GM12878 (cell line): ENCODE data around the gene FLT1. TPM values are rescaled to one million over a fixed set of nuclear protein-coding genes. Genes with fewer than 3 reads are reported as not detected.

Source experiments
- ATAC-seq: fragments of 200-7000 bp; cut with Tn5 transposase; 3 replicates; pipeline ENCODE4 v1.9.1; 2020; ENCODE audit warnings: mild to moderate bottlenecking, moderate library complexity
- BruUV-seq: library from RNA; stranded (reverse); fragments of 400-500 nt; replicated peaks from 2 replicates; lab custom pipeline; 2021; lab: Mats Ljungman, UMichigan
- CTCF ChIA-PET: fragments of 300-600 bp; sonication (Branson Sonifier 250); formaldehyde crosslinking; extraction: SDS; loops from one replicate; lab custom pipeline; 2021; ENCODE audit warnings: inconsistent platforms; lab: Yijun Ruan, JAX
- POLR2A ChIA-PET: fragments of 350-600 bp; formaldehyde crosslinking; extraction: SDS; loops from one replicate; lab custom pipeline; 2021; ENCODE audit warnings: inconsistent platforms; lab: Charles Lee
- RAD21 ChIA-PET: fragments of 300-600 bp; sonication (Branson Sonifier 250); formaldehyde crosslinking; loops from one replicate; lab custom pipeline; 2023; ENCODE audit warnings: antibody characterized with exemption; ENCODE audit not compliant: unreplicated experiment; lab: Charles Lee
- SMC1A ChIA-PET: fragments of 300-600 bp; sonication (Branson Sonifier 250); formaldehyde crosslinking; loops from one replicate; lab custom pipeline; 2023; ENCODE audit not compliant: unreplicated experiment, uncharacterized antibody; lab: Charles Lee
- DNase-seq: peaks from one replicate; pipeline ENCODE4 v3.0.0-alpha.2; 2011; ENCODE audit warnings: low read depth, low spot score
- FAIRE-seq: peaks from 3 replicates; lab custom pipeline; 2011; peaks lifted over from hg19 to GRCh38; lab: Jason Lieb, UNC
- H2AFZ ChIP-seq: 2 replicates; pipeline ENCODE4 v1.6.0; 2011; ENCODE audit warnings: low read depth, low read length, control low read depth; ENCODE audit not compliant: control insufficient read depth
- H3K27ac ChIP-seq: 2 replicates; pipeline ENCODE4 v1.5.1; 2011; ENCODE audit warnings: control low read depth; ENCODE audit not compliant: control insufficient read depth, insufficient read depth
- H3K27me3 ChIP-seq, 2 experiments: replicated peaks in 1 of 2; 2 replicates each; pipeline versions ENCODE4 v1.6.0 to v1.6.1; 2011; ENCODE audit warnings: low read length in 1 of 2; ENCODE audit not compliant: control insufficient read depth in 2 of 2, insufficient read depth in 2 of 2
- H3K36me3 ChIP-seq, 2 experiments: 2 replicates each; pipeline ENCODE4 v1.5.1; 2011; ENCODE audit warnings: low read length in 1 of 2; ENCODE audit not compliant: control insufficient read depth in 2 of 2, insufficient read depth in 2 of 2
- H3K4me1 ChIP-seq: 2 replicates; pipeline ENCODE4 v1.6.1; 2011; ENCODE audit warnings: mild to moderate bottlenecking, low read length, moderate library complexity, mixed read lengths; ENCODE audit not compliant: control insufficient read depth, insufficient read depth
- H3K4me2 ChIP-seq: 2 replicates; pipeline ENCODE4 v1.6.0; 2011; ENCODE audit warnings: control low read depth; ENCODE audit not compliant: control insufficient read depth, insufficient read depth
- H3K4me3 ChIP-seq: fragments of 200-600 bp; sonication (generic); 2 replicates; pipeline ENCODE4 v1.5.1; 2016
- H3K79me2 ChIP-seq: 2 replicates; pipeline ENCODE4 v1.6.0; 2011; ENCODE audit warnings: low read length; ENCODE audit not compliant: control insufficient read depth, insufficient read depth
- H3K9ac ChIP-seq: 2 replicates; pipeline ENCODE4 v1.8.0; 2011; ENCODE audit warnings: low read length, control low read depth, mixed read lengths; ENCODE audit not compliant: control insufficient read depth, insufficient read depth
- H3K9me3 ChIP-seq: replicated peaks from 3 replicates; pipeline ENCODE4 v1.5.1; 2011; ENCODE audit warnings: mild to moderate bottlenecking, low read length; ENCODE audit not compliant: control insufficient read depth, insufficient read depth
- H4K20me1 ChIP-seq: 2 replicates; pipeline ENCODE4 v1.6.0; 2011; ENCODE audit not compliant: control insufficient read depth, insufficient read depth
- ELK1 ChIP-seq: IDR thresholded peaks from 2 replicates; pipeline ENCODE4 v1.6.1; 2012; ENCODE audit warnings: low read depth, low read length, improper control_type of control experiment
- FOXK2 ChIP-seq: fragments of 450-650 bp; IDR thresholded peaks from 2 replicates; pipeline ENCODE4 v1.6.1; 2017; ENCODE audit warnings: mild to moderate bottlenecking, moderate library complexity
- JUNB ChIP-seq: IDR thresholded peaks from 2 replicates; pipeline ENCODE4 v1.6.1; 2016; ENCODE audit warnings: antibody characterized with exemption, mild to moderate bottlenecking
- MEF2A ChIP-seq: IDR thresholded peaks from 2 replicates; pipeline ENCODE4 v1.6.1; 2011; ENCODE audit warnings: low read depth, mild to moderate bottlenecking, low read length, moderate library complexity; ENCODE audit not compliant: insufficient read depth
- NFYA ChIP-seq: IDR thresholded peaks from 2 replicates; pipeline ENCODE4 v1.6.1; 2011; ENCODE audit warnings: low read depth, mild to moderate bottlenecking, low read length, improper control_type of control experiment, borderline replicate concordance
- NR2C2 ChIP-seq: IDR thresholded peaks from 2 replicates; pipeline ENCODE4 v1.6.1; 2011; ENCODE audit warnings: borderline replicate concordance, low read depth; ENCODE audit not compliant: control insufficient read depth, insufficient read length
- POLR2AphosphoS5 ChIP-seq: IDR thresholded peaks from 2 replicates; pipeline ENCODE4 v1.6.1; 2011; ENCODE audit warnings: mild to moderate bottlenecking, low read length, inconsistent platforms
- RELB ChIP-seq: fragments of 450-650 bp; IDR thresholded peaks from 2 replicates; pipeline ENCODE4 v1.6.1; 2017; ENCODE audit warnings: low read depth, mild to moderate bottlenecking, moderate library complexity
- SIN3A ChIP-seq: IDR thresholded peaks from 2 replicates; pipeline ENCODE4 v1.6.1; 2012; ENCODE audit warnings: low read depth, low read length, improper control_type of control experiment
- SUZ12 ChIP-seq: fragments of 200-600 bp; sonication (generic); IDR thresholded peaks from one replicate; pipeline ENCODE4 v1.6.1; 2018; ENCODE audit warnings: antibody characterized with exemption, mild to moderate bottlenecking; ENCODE audit not compliant: unreplicated experiment
- TCF3 ChIP-seq: IDR thresholded peaks from 2 replicates; pipeline ENCODE4 v1.6.1; 2012; ENCODE audit warnings: low read depth, mild to moderate bottlenecking, low read length, borderline replicate concordance; ENCODE audit not compliant: insufficient read depth
- WGBS: methylation state at CpG from one replicate; pipeline ENCODE4 v1.1.6; 2016; ENCODE audit warnings: low lambda C conversion rate; ENCODE audit not compliant: insufficient replicate concordance, insufficient coverage; ENCODE audit errors: missing lambda C conversion rate; 5-methylcytosine and 5-hydroxymethylcytosine counted together
- in situ Hi-C: fragments of 300-500 bp; cut with MboI; formaldehyde crosslinking; loops from 9 replicates; pipeline ENCODE4 v1.14.3; 2018; ENCODE audit warnings: mixed read lengths
- intact Hi-C: fragments of 100-400 bp; cut with micrococcal nuclease; formaldehyde crosslinking; loops from one replicate; pipeline ENCODE4 v1.14.2; 2022; ENCODE audit not compliant: unreplicated experiment
- polyA plus RNA-seq, 11 experiments: library from polyadenylated mRNA; depleted of rRNA in 4 of 11; unstranded in 6 of 11; stranded (reverse) in 5 of 11; fragments of >200 nt; fragmentation: Nextera tagmentation in 4 of 11; fragmentation: Illumina TruSeq in 1 of 11; extraction: Ambion mirVana in 4 of 11; extraction: Trizol in 1 of 11; gene quantifications; 1 replicate in 1 of 11; 2 replicates in 10 of 11; pipeline versions ENCODE4 v1.2.1 to v1.2.3, GENCODE V29; 2011 to 2016; ENCODE audit warnings: inconsistent platforms in 2 of 11, missing spikeins in 2 of 11, low read depth in 1 of 11
- total RNA-seq, 4 experiments: library from RNA; depleted of rRNA in 3 of 4; stranded (reverse); fragments of >200 nt in 3 of 4; fragmentation: Illumina TruSeq in 1 of 4; extraction: Trizol in 1 of 4; gene quantifications; 2 replicates each; pipeline versions ENCODE4 v1.2.1 to v1.2.3, GENCODE V29; 2013 to 2021

Gene FLT1
- total and polyA plus RNA-seq, 10 of the 15 experiments (the other 5 are each of a cell fraction or from before 2014, with no cell fraction given): 0.55 to 5.6 (median 0.84) TPM

DNA sequence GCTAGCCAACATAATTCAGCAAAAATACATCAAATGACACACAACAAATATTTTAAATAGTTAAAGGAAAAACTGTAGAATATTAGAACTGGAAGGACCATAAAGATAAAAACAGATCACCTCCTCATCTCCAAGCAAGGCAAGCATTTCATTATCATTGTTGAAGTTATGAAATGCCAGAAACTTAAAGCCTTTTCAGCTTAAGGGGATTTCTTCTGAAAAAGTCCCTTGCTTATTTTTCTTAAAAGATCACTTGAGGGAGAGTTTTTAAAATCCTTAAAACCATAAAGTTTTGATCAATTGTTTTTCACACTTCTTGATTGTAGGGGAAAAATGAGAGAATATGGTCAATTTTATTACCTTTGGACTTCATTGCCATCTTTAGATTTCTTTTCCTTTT, 37.4 kb downstream of the FLT1 start:
- POLR2A ChIA-PET: interaction anchor here (0.7 to 0.8 kb wide), 3 partner anchors 10 to 90 kb away, joined by 4 to 9 read pairs (median 5); no protein-coding TSS in a partner anchor
- Histone ChIP-seq H3K27ac (no peak overlapping the region), H3K9me3 (no peaks in the 10 kb centered on the region; the same call in 1 of the 3 replicates)
- TF ChIP-seq SIN3A: no peak
- no peak for TF ChIP-seq NR2C2
- TF ChIP-seq RELB: peak; percentile 31; the same call in 1 of the 2 replicates
- TF ChIP-seq FOXK2: no peak
- TF ChIP-seq, all 136 proteins: peak for 1
- FAIRE-seq (no peak), ATAC-seq (no peak), DNase-seq (no peak)
- no peaks in the 10 kb centered on the region for H4K20me1 ChIP-seq
- ChIA-PET SMC1A (interaction anchor here (0.6 kb wide), 1 partner anchor 74 kb away, joined by 3 read pairs; no protein-coding TSS in a partner anchor), CTCF (interaction anchor here (0.6 to 0.8 kb wide), 2 partner anchors 10 to 15 kb away, joined by 3 read pairs; no protein-coding TSS in a partner anchor), RAD21 (interaction anchor here (0.9 kb wide), 1 partner anchor 30 kb away, joined by 3 read pairs; no protein-coding TSS in a partner anchor)
- H2AFZ ChIP-seq: no peak overlapping the region
- H3K36me3 ChIP-seq: no peaks in the 10 kb centered on the region
- in situ Hi-C loops: no loop called here
- H3K4me1 ChIP-seq: no peaks in the 10 kb centered on the region
- H3K4me3 ChIP-seq: no peak overlapping the region
- no peaks in the 10 kb centered on the region for H3K27me3 ChIP-seq
- BruUV-seq: no TSS peak
- intact Hi-C loops: no loop called here
- no peaks in the 10 kb centered on the region for H3K79me2 ChIP-seq
- H3K9ac ChIP-seq: no peak overlapping the region
- no peak overlapping the region for H3K4me2 ChIP-seq

GRCh38 chr13:28455580-28456194, 39.2 kb downstream of the FLT1 start:
- H3K79me2 ChIP-seq: no peaks in the 10 kb centered on the region
- no peaks in the 10 kb centered on the region for H3K27me3 ChIP-seq
- H2AFZ ChIP-seq: no peak overlapping the region
- no peak overlapping the region for H3K4me3 ChIP-seq
- POLR2A ChIA-PET: no interaction called here
- peaks cover 2% of the 10 kb centered on the region for H3K4me1 ChIP-seq
- H3K36me3 ChIP-seq: no peaks in the 10 kb centered on the region
- no peak for FAIRE-seq
- intact Hi-C loops (no loop called here), in situ Hi-C loops (no loop called here)
- H4K20me1 ChIP-seq: no peaks in the 10 kb centered on the region
- BruUV-seq: no TSS peak
- H3K9me3 ChIP-seq: no peaks in the 10 kb centered on the region; the same call in 2 of the 3 replicates
- SMC1A ChIA-PET: no interaction called here
- WGBS: 49% methylated on average over 3 of the region's 3 CpGs
- no peak for DNase-seq
- no peak overlapping the region for H3K4me2 ChIP-seq
- no peak overlapping the region for H3K9ac ChIP-seq
- no peak for ATAC-seq
- CTCF ChIA-PET: interaction anchor here (0.6 kb wide), 1 partner anchor 10 kb away, joined by 3 read pairs; no protein-coding TSS in a partner anchor
- RAD21 ChIA-PET: no interaction called here
- H3K27ac ChIP-seq: no peak overlapping the region
- TF ChIP-seq TCF3 (no peak), ELK1 (no peak), JUNB (no peak), NFYA (no peak), MEF2A (no peak), SUZ12 (no peak), POLR2AphosphoS5 (no peak)
